Activated CD8-positive, alpha-beta memory T cell treated with anti-CD3 and anti-CD28 coated beads, Interleukin-2, amount 10 ng/mL, durations not matched to agents 7 days and 5 days (primary cell): ENCODE measurements around the gene STK26. TPM values are rescaled to one million over a fixed set of nuclear protein-coding genes. Genes with fewer than 3 reads are reported as not detected.

Experiments
- ATAC-seq: fragments of 150-1000 bp; cut with Tn5 transposase; one replicate; pipeline ENCODE4 v1.10.0; 2021; ENCODE audit warnings: moderate library complexity
- CTCF ChIA-PET: fragments of 350-600 bp; sonication (Branson Sonifier 250); formaldehyde crosslinking; loops from one replicate; lab custom pipeline; 2021; ENCODE audit warnings: antibody characterized with exemption; lab: Charles Lee
- DNase-seq: peaks from one replicate; pipeline ENCODE4 v3.0.0-alpha.2; 2020
- H3K27ac Mint-ChIP-seq: one replicate; pipeline ENCODE4 v1.8.0; 2021; ENCODE audit warnings: mild to moderate bottlenecking, mixed read lengths
- H3K27me3 Mint-ChIP-seq: one replicate; pipeline ENCODE4 v1.8.0; 2021; ENCODE audit warnings: mixed read lengths
- H3K36me3 Mint-ChIP-seq: one replicate; pipeline ENCODE4 v1.8.0; 2021; ENCODE audit warnings: mild to moderate bottlenecking, mixed read lengths
- H3K4me1 Mint-ChIP-seq: one replicate; pipeline ENCODE4 v1.8.0; 2021; ENCODE audit warnings: mixed read lengths
- H3K4me3 Mint-ChIP-seq: one replicate; pipeline ENCODE4 v1.8.0; 2021; ENCODE audit warnings: mild to moderate bottlenecking, moderate library complexity, mixed read lengths
- H3K9me3 Mint-ChIP-seq: one replicate; pipeline ENCODE4 v1.8.0; 2022; ENCODE audit warnings: low read depth, mixed read lengths
- total RNA-seq, 2 experiments: library from RNA; stranded (reverse); gene quantifications; one replicate each; pipeline ENCODE4 v1.2.3, GENCODE V29; 2021

Gene STK26
- total RNA-seq, 2 experiments from 2014 or later: 39.5 to 49.7 TPM

DNA sequence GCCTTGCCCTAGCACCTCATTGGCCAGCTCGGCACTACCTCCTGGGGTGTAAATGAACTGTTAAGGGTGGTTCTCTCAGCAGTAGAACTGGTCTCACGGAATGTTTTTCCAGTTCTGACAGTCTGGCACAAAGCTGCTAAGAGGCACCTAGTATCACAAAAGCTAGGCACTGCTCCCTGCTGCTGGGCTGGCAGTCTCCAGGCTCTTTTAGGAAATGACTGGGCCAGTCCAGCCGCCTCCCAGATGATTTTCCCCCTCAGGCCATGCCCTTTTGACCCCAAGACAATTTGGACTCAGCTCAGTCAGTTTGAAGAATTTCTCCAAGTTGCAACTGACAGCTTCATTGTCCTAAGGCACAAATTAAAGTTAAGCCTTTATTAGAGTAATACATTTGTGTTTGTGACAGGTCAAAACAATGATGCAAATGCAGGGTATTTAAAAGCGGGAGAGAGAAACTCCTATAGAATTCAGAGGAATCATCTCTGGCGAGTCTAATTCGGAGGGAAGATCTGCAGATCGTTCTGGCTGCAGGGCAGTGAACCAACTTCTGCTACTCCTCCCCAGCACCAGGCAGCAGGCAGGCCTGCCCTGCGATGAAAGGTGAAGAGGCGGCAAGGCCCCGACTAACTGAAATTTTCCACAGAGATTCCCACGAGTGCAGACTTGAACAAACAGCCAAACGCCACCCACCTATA lies 96.9 kb downstream of the STK26 start:
- Mint-ChIP-seq H3K36me3 (no peaks in the 10 kb centered on the region), H3K4me1 (no peaks in the 10 kb centered on the region), H3K27me3 (no peaks in the 10 kb centered on the region), H3K9me3 (no peaks in the 10 kb centered on the region), H3K27ac (no peak overlapping the region), H3K4me3 (no peak overlapping the region)
- CTCF ChIA-PET: no interaction called here
- no peak for ATAC-seq
- DNase-seq: no peak

DNA sequence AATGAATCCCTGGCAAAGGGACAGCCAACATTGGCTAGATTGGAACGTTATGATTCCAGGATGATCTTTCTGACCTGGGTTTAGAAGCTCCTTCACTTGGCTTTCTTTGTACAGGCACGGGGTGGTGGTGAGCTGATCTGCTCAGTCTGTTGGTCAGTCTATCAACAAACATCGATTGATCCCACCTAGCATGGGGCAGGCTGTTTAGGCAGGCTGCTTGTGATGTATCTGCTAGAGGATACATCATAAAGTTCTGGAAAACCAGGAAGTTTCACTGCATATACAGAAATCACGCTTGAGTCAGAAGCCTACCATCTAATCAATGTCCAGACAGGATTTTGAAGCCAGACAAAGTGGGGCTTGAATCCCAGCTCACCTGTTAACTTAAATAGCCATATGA lies 97.8 kb downstream of the STK26 start:
- Mint-ChIP-seq H3K9me3 (no peaks in the 10 kb centered on the region), H3K27me3 (no peaks in the 10 kb centered on the region), H3K36me3 (no peaks in the 10 kb centered on the region), H3K4me3 (no peak overlapping the region), H3K4me1 (no peaks in the 10 kb centered on the region), H3K27ac (no peak overlapping the region)
- DNase-seq (no peak), ATAC-seq (no peak)
- CTCF ChIA-PET: no interaction called here

Other genes starting within 250 kb of the STK26 start
- gene FRMD7, start 104.7 kb downstream of the STK26 start, total RNA-seq: not detected
- gene RAP2C, start 196.1 kb downstream of the STK26 start, total RNA-seq: 10 to 100 TPM; 32.5 to 39.7 TPM